T-helper 1 cell treated with Interleukin-12 subunit alpha and Interleukin-12 subunit beta and Interleukin-4 antibody, amounts not matched to agents 30 μg/mL and 1 μg/mL, for 36 hours (primary cell): Measurements from ENCODE around the gene SMCO2.
"Not testable (repeated sequence)": the region's sequence is repeated elsewhere in the genome, so short reads cannot be mapped to it uniquely, and the experiment has no call there.

Experiments used
- H3K27ac Mint-ChIP-seq: one replicate; pipeline ENCODE4 v1.8.0; 2021; ENCODE audit warnings: mild to moderate bottlenecking, mixed read lengths
- H3K27me3 Mint-ChIP-seq: one replicate; pipeline ENCODE4 v1.8.0; 2021; ENCODE audit warnings: low read depth, mixed read lengths
- H3K36me3 Mint-ChIP-seq: one replicate; pipeline ENCODE4 v1.8.0; 2021; ENCODE audit warnings: low read depth, mixed read lengths
- H3K4me1 Mint-ChIP-seq: one replicate; pipeline ENCODE4 v1.8.0; 2021; ENCODE audit warnings: low read depth, mixed read lengths
- H3K4me3 Mint-ChIP-seq: one replicate; pipeline ENCODE4 v1.8.0; 2021; ENCODE audit warnings: mild to moderate bottlenecking, moderate library complexity, mixed read lengths
- H3K9me3 Mint-ChIP-seq: one replicate; pipeline ENCODE4 v1.8.0; 2021; ENCODE audit warnings: mixed read lengths

The SMCO2 gene

DNA sequence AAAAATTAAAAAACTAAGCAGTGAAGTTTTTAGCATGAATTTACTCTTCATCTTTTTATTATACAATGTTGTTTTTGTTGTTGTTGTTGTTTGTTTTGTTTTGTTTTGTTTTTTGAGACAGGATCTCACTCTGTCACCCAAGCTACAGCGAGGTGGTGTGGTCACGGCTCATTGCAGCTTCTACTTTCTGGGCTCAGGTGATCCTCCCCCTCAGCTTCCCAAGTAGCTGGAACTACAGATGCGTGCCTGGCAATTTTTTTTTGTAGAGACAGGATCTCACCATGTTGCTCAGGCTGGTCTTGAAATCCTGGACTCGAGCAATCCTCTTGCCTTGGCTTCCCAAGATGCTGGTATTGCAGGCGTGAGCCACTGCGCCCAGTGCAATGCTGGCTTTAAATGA lies 88.8 kb downstream of the SMCO2 start:
- H3K27me3 Mint-ChIP-seq: peaks cover 5% of the 10 kb centered on the region
- H3K9me3 Mint-ChIP-seq: no peaks in the 10 kb centered on the region
- no peak overlapping the region for H3K4me3 Mint-ChIP-seq
- H3K4me1 Mint-ChIP-seq: peaks cover 38% of the 10 kb centered on the region
- peaks cover 8% of the 10 kb centered on the region for H3K36me3 Mint-ChIP-seq
- no peak overlapping the region for H3K27ac Mint-ChIP-seq

DNA sequence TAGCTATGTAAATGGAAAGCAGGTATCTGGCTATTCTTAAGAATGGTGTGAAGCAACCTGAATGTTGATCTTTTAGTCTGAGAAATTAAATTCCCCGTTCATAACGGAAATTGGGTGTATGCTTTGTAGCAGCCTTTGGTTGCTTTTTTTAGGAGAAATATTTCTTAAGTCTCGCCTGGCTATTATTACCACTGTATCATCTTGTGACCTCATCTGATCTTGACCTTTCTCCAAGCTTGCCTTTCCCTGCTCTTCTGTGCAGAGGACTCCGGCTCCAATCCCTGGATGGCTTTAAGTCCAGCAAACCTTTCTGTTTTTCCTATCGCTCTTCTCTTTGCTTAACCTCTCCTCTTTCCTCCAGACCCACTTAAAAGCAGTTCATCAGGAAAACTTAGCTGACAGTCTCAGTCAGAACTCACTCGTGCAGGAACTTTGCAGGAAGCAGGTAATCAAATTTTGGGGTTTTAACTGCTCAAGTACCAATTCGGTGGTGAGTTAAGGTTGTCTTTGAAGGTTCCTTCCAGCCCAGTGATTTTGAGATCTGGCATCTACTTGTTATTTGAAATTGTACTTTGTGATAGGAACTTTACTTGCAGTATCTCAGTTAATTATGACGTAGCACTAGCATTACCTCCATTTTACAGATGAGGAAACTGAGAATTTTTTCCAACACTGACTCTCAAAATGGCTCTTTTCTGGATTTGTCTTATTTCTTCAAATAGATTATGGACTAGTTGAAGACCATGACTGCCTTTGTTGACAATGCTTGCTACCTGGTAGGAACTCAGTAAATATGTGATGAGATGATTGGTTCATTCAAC lies 91.5 kb downstream of the SMCO2 start:
- H3K4me3 Mint-ChIP-seq: no peak overlapping the region
- H3K9me3 Mint-ChIP-seq: no peaks in the 10 kb centered on the region
- H3K27ac Mint-ChIP-seq: no peak overlapping the region
- H3K4me1 Mint-ChIP-seq: peaks cover 35% of the 10 kb centered on the region
- H3K27me3 Mint-ChIP-seq: peaks cover 5% of the 10 kb centered on the region
- H3K36me3 Mint-ChIP-seq: peaks cover 8% of the 10 kb centered on the region

DNA sequence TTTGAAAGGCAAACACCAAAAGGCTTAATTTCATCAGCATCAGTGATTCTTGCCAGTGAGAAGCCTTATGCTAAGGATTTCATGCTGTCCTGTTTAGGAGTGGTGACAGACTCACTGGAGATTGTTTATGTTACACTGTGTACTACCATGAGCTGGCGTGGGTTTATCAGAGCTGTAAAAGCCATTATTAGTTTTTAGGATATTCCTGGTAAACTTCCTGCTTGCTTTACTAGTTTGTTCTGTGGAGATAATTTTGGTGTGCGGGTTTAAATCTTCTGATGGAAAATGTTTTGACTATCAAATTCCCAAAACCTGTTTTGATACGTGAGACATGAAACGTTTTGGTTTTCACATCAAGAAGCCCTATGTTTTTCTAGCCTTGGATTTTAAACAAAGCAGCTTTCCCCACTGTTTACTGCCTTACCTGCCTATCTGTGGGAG lies 92.7 kb downstream of the SMCO2 start:
- no peaks in the 10 kb centered on the region for H3K9me3 Mint-ChIP-seq
- H3K27ac Mint-ChIP-seq: no peak overlapping the region
- H3K27me3 Mint-ChIP-seq: no peaks in the 10 kb centered on the region
- peaks cover 26% of the 10 kb centered on the region for H3K4me1 Mint-ChIP-seq
- H3K36me3 Mint-ChIP-seq: peaks cover 10% of the 10 kb centered on the region
- no peak overlapping the region for H3K4me3 Mint-ChIP-seq

DNA sequence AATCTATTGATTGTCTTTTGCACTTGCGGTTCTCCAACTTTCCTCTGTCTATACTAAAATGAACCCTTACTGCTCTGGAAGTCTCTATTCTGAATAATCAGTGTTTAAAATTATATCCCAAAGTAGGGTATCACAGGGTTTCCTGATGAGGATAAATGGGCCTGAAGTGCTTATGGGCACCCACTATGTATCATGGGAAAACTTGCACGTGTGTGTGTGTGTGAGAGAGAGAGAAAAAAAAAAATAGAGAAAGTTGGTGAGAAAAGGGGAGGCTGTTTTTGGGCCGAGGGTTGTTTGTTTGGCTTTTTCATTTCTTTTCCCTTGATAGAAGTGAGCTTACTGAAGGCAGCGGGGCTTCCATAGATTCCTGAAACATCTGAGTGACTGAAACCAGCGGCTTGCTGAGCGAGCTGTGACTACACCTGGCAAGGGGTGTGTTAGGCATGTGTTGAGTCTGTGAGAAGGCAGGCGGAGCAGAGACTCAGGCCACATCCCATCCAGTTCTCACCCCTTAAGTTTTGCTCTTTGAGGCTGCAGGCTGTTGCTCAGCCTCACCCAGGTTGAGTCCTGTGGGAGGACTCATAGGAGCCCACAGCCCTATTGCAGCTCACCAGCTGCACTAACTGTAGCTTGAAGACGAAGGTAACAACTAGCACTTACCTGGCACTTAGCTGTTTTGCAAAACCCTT lies 94.6 kb downstream of the SMCO2 start:
- H3K4me3 Mint-ChIP-seq: no peak overlapping the region
- H3K9me3 Mint-ChIP-seq: no peaks in the 10 kb centered on the region
- no peak overlapping the region for H3K27ac Mint-ChIP-seq
- H3K36me3 Mint-ChIP-seq: peaks cover 13% of the 10 kb centered on the region
- H3K4me1 Mint-ChIP-seq: peaks cover 19% of the 10 kb centered on the region
- H3K27me3 Mint-ChIP-seq: no peaks in the 10 kb centered on the region

DNA sequence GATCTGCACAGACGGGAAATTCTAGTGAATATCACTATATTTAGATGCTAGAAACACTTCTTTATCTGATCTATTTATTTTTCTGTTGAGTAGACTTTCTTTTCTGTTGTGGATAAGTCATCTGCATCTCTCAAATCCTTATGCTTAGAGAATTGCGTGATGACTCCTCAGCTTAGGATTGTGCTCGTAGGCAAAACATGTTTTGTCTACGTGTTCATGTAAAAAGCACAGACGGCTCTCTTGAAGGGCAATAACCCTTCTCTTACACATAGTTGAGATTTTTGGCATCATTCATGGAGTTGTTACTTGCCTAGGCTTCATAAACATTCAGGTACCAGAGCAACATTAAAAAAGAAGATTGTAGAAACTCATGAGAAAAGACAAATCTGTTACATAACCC lies 96.1 kb downstream of the SMCO2 start:
- no peak overlapping the region for H3K27ac Mint-ChIP-seq

DNA sequence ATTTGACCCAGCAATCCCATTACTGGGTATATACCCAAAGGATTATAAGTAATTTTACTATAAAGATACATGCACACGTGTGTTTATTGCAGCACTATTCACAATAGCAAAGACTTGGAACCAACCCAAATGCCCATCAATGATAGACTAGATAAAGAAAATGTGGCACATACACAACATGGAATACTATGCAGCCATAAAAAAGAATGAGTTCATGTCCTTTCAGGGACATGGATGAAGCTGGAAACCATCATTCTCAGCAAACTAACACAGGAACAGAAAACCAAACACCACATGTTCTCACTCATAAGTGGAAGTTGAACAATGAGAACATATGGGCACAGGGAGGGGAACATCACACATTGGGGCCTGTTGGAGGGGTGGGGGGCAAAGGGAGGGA lies 98.3 kb downstream of the SMCO2 start:
- not testable (repeated sequence) for H3K4me3 Mint-ChIP-seq, H3K9me3 Mint-ChIP-seq, H3K27ac Mint-ChIP-seq, H3K36me3 Mint-ChIP-seq, H3K27me3 Mint-ChIP-seq
- H3K4me1 Mint-ChIP-seq: peaks cover 16% of the 10 kb centered on the region

More for the DNA sequence above, 96.1 kb downstream of the SMCO2 start:
- Mint-ChIP-seq H3K36me3 (peaks cover 6% of the 10 kb centered on the region), H3K4me3 (no peak overlapping the region), H3K9me3 (no peaks in the 10 kb centered on the region), H3K27me3 (no peaks in the 10 kb centered on the region), H3K4me1 (peaks cover 19% of the 10 kb centered on the region)

DNA sequence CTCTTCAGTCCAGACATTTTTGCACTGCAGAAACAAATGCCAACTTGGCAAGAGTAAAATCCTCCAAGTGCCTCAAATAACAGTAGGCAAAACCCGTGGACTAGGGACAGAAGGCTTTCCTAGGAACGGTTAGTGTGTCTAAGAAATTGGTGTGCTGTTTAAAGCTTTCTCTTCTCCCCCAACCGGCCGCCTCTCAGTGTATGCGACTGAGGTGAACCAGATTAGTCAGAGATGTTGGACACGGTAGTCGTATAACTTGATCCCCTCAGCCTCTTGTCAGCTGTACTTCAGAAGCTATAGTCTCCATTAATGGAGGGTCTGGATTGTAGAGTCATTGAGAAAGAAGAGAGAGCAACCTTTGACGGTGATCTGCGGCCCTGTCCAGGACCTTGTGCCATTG lies 99.1 kb downstream of the SMCO2 start:
- no peaks in the 10 kb centered on the region for H3K9me3 Mint-ChIP-seq

DNA sequence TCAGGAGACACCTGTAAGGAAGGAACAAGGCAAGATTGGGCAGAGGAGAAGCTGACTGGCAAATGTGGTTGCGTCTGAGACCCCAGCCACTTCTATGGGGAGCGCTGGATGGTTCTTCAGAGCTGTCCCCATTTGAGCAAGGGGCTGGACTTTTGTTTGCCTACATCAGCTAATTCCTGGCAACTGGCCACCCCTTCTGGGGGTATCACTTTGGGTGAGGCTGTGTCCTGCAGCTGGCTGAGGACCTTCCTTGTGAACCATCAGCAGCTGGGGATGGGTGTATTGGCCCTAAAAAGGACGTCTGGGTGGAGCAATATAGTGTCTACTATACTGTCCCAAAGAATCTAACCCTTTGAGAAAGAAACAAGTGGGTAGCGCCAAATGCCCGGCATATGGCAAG lies 101.1 kb downstream of the SMCO2 start:
- no peaks in the 10 kb centered on the region for H3K27me3 Mint-ChIP-seq
- peaks cover 6% of the 10 kb centered on the region for H3K36me3 Mint-ChIP-seq
- H3K4me1 Mint-ChIP-seq: peaks cover 12% of the 10 kb centered on the region
- no peak overlapping the region for H3K27ac Mint-ChIP-seq
- no peaks in the 10 kb centered on the region for H3K9me3 Mint-ChIP-seq
- H3K4me3 Mint-ChIP-seq: no peak overlapping the region

More for the DNA sequence above, 99.1 kb downstream of the SMCO2 start:
- Mint-ChIP-seq H3K27ac (no peak overlapping the region), H3K4me1 (peaks cover 16% of the 10 kb centered on the region), H3K36me3 (peaks cover 6% of the 10 kb centered on the region), H3K27me3 (no peaks in the 10 kb centered on the region), H3K4me3 (no peak overlapping the region)

DNA sequence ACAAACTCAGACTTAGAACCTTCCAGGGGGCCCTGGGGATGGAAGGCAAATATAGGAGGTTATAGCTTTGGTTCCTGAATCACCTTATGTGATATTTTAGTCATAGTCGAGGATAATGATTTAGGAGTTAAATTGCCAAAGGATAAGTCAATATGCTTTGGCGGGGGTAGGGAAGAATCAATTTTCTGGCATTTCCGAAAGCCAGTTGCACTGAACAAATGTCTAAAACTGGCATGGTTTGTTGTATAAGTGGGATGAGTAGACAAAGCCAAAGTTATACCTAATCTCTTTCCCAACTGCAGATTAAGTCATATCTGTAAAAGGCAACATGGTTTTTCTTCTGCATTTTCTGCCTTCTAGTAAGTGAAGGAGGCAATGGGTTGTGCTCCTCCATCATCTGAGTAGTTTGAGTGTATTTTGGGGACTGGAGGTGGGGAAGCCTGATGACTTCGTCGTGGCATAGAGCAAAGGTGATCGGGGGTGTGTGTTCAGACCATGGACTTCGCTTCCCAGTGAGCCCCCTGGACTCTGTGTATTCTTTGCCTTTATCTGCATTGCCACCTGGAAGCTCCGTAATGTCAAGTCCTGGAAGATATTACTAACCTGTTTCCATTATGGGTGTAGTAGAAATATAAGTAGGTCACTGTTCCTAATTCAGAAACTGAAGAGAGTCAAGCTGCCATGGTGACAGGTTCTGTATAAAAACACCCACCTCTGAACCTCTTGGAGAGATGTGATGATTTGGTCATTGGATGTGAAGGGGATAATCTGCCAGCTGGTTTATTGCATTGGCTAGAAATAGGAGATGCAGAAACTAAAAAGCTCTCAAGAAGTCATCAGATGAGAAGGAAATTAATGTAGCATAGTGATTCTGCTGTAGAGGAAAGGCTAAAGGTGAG lies 102.0 kb downstream of the SMCO2 start:
- Mint-ChIP-seq H3K27ac (no peak overlapping the region), H3K4me3 (no peak overlapping the region), H3K27me3 (no peaks in the 10 kb centered on the region), H3K9me3 (no peaks in the 10 kb centered on the region), H3K4me1 (peaks cover 18% of the 10 kb centered on the region), H3K36me3 (peaks cover 10% of the 10 kb centered on the region)

DNA sequence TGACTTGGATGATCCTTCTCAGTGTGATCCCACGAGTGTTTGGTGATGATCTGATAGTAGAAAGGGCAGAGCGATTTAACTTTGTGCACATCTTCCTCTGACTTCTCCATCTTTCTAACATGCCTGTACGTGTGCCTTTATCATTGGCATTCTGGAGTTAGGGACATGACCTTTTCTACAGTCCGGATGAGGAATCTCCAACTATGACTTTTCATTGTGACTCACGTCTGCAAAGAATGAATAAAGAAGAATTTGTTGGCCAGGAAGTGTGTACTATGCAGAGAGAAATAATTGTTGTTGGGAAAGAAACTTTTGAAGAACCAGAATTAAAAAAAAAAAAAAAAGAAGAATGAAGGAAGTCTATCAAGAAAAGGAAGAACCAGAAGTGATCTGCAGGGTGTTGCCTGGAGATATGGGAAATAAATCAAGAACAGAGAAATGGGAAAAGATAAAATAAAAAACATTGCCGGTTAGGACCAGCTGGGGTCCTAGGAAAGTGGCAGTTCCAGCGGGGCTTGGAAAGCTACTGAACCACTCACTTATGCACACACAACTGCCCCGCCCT lies 102.8 kb downstream of the SMCO2 start:
- H3K4me1 Mint-ChIP-seq: peaks cover 20% of the 10 kb centered on the region
- no peak overlapping the region for H3K4me3 Mint-ChIP-seq
- H3K9me3 Mint-ChIP-seq: no peaks in the 10 kb centered on the region
- H3K27me3 Mint-ChIP-seq: no peaks in the 10 kb centered on the region
- H3K27ac Mint-ChIP-seq: no peak overlapping the region
- H3K36me3 Mint-ChIP-seq: peaks cover 9% of the 10 kb centered on the region

DNA sequence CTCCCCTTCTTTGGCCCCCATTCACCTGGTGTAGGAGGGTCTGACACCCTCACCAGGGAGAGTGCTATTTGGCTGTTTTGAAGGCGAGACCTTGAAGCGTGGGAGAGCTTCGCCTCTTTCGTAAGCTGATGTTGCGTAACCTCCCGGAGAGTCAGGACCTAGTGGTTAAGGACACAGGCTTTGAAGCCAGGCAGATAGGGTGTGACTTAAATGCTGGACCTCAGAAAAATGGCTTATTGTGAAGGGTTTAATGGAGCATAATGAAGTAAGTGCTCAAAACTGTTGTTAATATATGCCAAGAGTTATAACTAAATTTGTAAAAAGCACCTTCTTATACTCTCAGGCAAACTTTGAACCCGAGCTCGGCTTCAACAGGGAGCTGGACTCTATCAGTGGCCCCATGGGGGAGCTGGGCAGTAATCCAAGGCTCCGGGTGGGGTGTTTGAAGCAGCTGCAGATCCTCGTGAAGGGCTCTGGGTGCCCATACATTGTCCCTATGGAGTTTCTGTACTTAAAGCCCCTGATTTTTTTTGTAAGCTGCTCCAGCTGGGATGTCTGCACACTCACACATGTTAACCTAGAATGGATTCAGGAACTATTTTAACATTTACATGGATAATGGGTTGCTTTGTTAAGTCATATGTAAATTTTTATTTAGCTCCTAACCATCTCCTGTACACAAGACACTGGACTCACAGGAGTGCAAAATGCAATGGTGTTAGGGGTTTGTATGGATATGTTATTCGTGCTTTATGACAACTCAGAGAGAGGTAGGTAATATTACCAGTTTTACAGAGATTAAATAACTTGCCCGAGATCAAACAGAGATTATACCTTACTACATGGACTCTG lies 103.5 kb downstream of the SMCO2 start:
- Mint-ChIP-seq H3K36me3 (peaks cover 6% of the 10 kb centered on the region), H3K27me3 (no peaks in the 10 kb centered on the region), H3K4me3 (no peak overlapping the region), H3K9me3 (no peaks in the 10 kb centered on the region), H3K4me1 (peaks cover 20% of the 10 kb centered on the region), H3K27ac (no peak overlapping the region)

DNA sequence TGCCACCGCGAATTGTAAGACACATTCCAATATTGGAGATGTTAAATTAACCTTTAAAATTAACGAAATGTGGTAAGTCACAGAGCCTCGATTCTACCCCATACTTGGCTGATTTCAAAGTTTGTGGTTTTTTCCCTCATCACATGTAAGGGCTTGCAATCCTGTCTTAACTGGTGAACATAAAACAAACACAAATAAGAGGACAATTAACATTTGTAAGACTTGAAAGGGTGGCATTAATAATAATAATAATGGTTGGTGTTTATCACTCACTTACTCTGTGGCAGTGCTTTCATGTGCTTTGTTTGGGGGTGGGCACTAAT lies 104.1 kb downstream of the SMCO2 start:
- H3K4me1 Mint-ChIP-seq: peaks cover 25% of the 10 kb centered on the region

DNA sequence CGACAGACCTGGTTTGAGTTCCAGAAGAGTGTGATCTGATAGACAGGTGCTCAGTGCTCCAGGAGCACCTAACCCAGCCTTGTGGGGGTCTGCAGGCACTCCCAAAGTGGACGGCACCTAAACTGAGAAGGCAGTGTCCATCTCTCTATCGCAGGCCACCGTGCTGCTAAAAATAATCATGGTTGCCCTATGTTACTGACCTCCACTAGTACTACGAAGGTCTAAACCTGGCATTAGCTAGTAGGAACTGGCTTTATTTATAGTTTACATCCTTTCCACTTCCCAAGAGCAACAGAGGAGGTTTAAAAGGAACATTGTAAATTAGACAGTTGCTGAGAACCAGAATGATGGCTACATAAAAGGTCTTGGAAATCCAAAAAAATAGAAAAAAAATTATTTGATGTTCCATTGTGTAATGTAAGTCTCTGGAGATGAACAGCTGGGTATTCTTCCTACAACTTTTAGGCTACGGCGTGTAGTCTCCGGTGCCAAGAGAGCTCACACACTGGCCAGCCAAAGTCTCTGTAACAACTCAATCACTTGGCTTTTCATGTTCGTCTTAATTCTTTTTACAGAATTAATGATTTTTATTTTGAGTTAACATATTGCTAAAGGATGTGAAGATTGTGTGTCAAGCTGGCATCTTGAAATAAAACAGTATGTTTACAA lies 104.8 kb downstream of the SMCO2 start:
- Mint-ChIP-seq H3K27ac (no peak overlapping the region), H3K27me3 (no peaks in the 10 kb centered on the region)

More for the DNA sequence above, 104.1 kb downstream of the SMCO2 start:
- Mint-ChIP-seq H3K4me3 (no peak overlapping the region), H3K36me3 (peaks cover 6% of the 10 kb centered on the region), H3K27me3 (no peaks in the 10 kb centered on the region), H3K9me3 (no peaks in the 10 kb centered on the region), H3K27ac (no peak overlapping the region)

More for the DNA sequence above, 104.8 kb downstream of the SMCO2 start:
- no peaks in the 10 kb centered on the region for H3K9me3 Mint-ChIP-seq
- peaks cover 30% of the 10 kb centered on the region for H3K4me1 Mint-ChIP-seq
- H3K4me3 Mint-ChIP-seq: no peak overlapping the region
- peaks cover 6% of the 10 kb centered on the region for H3K36me3 Mint-ChIP-seq
